Measurements from ENCODE around the gene TRIM43B.
"Not testable (repeated sequence)": the region's sequence is repeated elsewhere in the genome, so short reads cannot be mapped to it uniquely, and the experiment has no call there.

The TRIM43B gene

DNA sequence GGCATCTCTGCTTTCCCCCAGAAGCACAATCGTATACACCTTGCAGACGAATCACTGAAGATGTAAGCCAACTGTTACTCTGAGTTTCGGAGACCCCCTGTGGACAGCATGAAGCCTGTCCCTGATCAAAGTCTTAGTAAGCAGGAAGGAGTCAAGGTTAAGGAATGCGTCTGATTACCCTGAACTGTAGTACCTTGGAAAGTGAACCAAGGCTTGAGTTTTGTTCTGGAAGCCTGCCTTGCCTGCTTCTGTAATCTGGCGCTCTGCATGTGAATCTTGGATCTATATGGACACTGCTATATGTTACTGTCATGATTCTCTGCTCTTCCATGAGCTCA is 48.7 kb downstream of the TRIM43B start:
- DNase-seq; in situ Hi-C loops (cut with HindIII; ENCODE audit: low pct_ligation_motif_present, low pct_unique_long_range_greater_than_20kb, low sequenced_read_pairs): not testable (repeated sequence)

DNA sequence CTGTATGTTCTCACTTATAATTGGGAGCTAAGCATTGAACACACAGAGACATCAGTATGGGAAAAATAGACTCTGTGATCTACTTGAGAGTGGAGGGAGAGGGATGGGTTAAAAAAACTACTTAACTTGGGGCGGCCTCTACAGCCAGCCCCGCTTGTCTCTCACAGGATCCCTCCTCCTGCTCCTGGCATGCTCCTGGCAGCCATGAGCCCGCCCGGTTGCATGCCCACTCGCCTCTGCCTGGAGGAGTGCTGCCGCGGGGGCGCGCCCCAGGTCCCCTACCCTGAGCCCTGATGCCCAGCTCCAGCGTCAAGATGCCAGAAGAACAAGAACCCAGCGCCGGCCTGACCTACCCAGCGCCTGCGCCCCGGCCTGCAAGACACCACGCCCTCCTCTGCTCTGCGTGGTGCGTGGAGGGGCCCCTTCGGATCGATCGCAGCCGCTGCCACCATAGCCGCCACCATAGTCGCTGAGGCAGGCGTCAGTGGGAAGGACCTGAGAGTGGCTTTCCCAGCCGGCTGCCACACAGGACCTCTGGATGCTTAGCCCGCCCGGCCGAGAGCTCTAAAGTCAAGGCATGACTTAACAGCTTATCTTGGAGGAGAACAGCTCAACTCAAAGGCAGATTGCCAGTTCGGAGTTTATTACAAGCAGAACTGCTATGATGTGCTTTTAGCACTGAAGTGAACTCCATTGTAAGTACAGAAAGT is 49.2 kb downstream of the TRIM43B start:
- DNase-seq; in situ Hi-C loops (cut with HindIII; ENCODE audit: low pct_ligation_motif_present, low pct_unique_long_range_greater_than_20kb, low sequenced_read_pairs): not testable (repeated sequence)

DNA sequence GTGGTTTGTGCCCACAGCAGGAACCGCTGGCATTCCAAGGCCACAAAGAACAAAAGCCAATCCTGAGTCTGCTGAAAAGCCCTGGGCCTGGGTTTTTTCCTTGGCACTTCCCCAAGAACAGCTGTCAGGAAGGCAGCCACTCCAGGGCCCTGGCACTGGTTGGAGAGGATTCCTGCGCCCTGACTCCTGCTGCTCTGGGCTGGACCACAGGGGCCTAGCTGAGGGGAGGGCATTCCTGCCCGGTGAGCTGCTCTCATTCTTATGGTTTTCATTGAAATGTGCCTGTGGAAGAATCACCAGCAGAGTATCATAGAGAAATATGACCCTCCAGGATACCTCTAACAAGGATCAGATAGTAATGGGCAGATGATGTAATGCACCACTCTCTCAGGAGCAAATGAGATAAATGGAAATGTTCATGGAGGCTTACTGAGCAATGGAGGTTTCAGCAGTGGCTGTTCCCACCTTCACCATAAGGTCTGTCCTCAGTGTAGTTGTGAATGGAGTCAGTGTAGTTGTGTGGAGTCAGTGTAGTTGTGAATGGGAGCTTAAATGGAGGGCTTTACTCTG is 50.0 kb downstream of the TRIM43B start:
- DNase-seq = peak; percentile 69
- in situ Hi-C loops (cut with HindIII; ENCODE audit: low pct_ligation_motif_present, low pct_unique_long_range_greater_than_20kb, low sequenced_read_pairs) = not testable (repeated sequence)

DNA sequence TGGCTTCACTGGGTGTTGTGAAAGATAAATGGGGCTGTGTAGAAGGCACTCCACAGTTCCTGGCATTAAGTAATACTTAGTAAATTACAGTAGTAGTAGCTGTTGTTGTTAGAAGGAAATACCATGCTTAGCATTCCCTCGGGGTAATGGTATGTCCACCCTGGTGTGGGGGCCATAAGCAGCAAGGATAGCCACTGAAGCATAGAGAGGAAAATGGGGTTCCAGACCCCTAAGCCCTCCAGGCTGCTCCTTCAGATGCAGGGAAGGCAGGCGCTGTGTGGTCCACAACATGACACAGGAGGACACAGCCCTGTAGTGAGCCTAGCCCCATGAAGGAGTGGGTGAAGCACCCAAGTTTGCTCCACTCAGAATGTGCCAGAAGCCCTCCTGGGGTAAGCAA is 50.6 kb downstream of the TRIM43B start:
- in situ Hi-C loops (cut with HindIII; ENCODE audit: low pct_ligation_motif_present, low pct_unique_long_range_greater_than_20kb, low sequenced_read_pairs) = not testable (repeated sequence)
- peak; percentile 26 for DNase-seq

DNA sequence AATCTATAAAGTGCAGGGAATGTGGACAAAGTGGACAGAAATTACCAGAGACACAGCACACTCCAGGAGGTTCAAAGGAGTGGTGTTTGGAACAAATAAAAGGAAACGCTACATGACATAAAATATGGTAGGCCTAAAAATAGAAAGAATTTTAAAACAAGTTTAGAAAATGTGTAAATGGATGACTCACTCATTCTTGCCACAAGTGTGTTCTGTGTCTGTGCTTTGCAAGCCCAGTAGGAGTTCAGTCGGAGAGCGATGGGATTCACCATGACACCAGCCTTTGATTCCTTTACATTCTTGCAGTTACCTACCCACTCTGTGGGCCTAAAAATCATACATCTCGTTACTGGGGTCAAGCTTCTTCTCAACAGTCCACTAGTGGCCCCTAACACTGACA is 51.2 kb downstream of the TRIM43B start:
- in situ Hi-C loops (cut with HindIII; ENCODE audit: low pct_ligation_motif_present, low pct_unique_long_range_greater_than_20kb, low sequenced_read_pairs); DNase-seq: not testable (repeated sequence)

DNA sequence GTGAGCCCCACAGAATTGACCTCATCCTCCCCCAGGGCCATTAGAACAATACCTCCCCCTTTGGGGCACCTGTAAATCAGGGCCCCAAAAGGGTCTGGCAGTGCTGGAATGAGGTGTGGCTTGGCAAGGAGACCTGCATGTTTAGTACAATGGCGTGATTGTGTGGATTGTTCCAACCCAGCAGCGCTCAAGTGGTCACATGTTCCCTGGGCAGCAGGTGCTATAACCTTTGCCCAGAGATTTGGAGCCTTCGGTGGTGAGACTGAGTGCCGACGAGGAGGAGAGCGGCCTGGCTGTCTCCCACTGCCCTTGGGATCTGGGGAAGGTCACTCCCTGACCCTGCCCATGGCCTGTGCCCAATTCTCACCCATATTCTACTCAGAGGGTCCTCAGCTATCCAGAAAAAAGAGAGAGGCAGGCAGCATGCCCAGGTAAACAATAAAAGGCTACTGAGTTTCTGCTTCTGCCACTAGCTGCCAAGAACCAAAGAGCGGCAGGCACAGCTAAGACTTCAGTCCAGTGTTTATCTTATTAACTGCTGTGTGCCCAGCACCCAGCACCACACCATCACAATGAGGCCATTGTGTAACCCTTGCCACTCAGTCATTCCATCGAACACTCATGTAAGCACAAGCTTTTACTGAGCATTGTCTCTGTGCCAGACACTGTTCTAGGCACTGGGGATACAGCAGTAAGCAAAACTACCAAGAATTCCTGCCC is 54.6 kb downstream of the TRIM43B start:
- in situ Hi-C loops (cut with HindIII; ENCODE audit: low pct_ligation_motif_present, low pct_unique_long_range_greater_than_20kb, low sequenced_read_pairs); DNase-seq: not testable (repeated sequence)

DNA sequence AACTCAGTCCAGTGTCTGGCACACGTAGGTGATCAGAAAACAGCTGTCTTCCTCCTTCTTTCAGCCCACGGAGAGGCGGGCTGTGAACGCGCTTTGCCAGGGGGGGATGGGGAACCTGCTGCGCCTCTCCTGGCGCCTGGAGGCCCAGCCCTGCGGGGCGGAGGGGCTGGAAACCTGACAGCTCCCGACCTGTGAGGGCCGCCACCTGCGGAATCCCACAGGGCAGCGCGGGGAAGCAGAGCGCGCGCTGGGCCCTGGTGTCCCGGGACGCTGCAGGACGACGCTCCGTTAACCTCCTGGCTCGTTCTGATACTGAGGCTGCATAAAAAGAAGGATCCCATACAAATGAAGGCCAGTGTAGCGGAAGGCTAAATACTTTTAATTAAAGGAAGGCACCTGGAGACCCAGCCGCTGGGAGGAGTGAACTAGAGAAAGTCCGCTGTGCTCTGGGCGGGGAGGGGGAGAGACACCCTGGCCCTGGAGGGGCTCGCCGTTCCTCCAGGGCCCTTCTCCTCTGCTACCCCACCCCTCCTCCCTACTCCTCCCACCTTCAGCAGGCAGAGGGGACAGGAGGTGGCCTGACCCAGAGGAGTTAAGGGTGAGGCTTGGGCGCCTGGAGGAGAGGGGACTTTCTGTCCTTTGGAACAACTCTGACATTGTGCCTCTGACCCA is 57.2 kb downstream of the TRIM43B start:
- DNase-seq; in situ Hi-C loops (cut with HindIII; ENCODE audit: low pct_ligation_motif_present, low pct_unique_long_range_greater_than_20kb, low sequenced_read_pairs): not testable (repeated sequence)
